ENCODE measurements around the gene PTPRA.
"Not testable (repeated sequence)": the region's sequence is repeated elsewhere in the genome, so short reads cannot be mapped to it uniquely, and the experiment has no call there.

- TF ChIP-seq, protein P1, sequence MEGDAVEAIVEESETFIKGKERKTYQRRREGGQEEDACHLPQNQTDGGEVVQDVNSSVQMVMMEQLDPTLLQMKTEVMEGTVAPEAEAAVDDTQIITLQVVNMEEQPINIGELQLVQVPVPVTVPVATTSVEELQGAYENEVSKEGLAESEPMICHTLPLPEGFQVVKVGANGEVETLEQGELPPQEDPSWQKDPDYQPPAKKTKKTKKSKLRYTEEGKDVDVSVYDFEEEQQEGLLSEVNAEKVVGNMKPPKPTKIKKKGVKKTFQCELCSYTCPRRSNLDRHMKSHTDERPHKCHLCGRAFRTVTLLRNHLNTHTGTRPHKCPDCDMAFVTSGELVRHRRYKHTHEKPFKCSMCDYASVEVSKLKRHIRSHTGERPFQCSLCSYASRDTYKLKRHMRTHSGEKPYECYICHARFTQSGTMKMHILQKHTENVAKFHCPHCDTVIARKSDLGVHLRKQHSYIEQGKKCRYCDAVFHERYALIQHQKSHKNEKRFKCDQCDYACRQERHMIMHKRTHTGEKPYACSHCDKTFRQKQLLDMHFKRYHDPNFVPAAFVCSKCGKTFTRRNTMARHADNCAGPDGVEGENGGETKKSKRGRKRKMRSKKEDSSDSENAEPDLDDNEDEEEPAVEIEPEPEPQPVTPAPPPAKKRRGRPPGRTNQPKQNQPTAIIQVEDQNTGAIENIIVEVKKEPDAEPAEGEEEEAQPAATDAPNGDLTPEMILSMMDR (IDR thresholded peaks at IDR 0.05 in 2 of 3, conservative IDR thresholded peaks at IDR 0.05 in 1 of 3; ENCODE audit: control insufficient read depth in 2 of 3, extremely low read depth in 1 of 3, insufficient read depth in 1 of 3, low read depth in 3 of 3, low read length in 3 of 3): not testable (repeated sequence)
- not testable (repeated sequence) for TF ChIP-seq BMI1 (IDR thresholded peaks at IDR 0.05; ENCODE audit: borderline replicate concordance); SP1 (IDR thresholded peaks at IDR 0.05; ENCODE audit: low read depth, low read length)
Observed at GRCh38 chr20:3073251-3073643, 200.0 kb downstream of the PTPRA start.
